ENCODE measurements around the gene GCAT. TPM values are rescaled to one million over a fixed set of nuclear protein-coding genes. Genes with fewer than 3 reads are reported as not detected.

The GCAT gene
- polyA plus RNA-seq, 3 donors = 0.56 to 1.9 (median 1.1) TPM

DNA sequence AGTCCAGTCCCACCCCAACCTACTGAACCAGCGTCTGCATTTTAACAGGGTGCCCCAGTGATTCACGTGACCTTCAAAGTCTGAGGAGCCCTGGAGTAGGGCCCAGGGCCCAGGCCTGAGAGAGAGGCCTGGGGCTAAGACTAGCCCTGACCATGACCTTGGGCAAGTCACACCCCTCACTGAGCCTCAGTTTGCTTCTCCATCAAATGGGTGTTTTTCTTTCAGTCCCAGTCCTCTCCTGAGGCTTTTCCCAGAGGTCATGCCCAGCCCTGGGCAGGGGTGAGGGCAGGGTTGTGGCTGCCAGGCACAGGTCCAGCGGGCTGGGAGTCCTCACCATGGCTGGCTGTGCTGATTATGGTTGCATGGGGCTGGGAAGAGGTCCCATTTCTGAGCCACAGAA is 33.0 kb upstream of the GCAT start:
- Histone ChIP-seq H3K4me3 (replicated peaks in 1 of 3; ENCODE audit: low read depth in 2 of 3, low read length in 3 of 3) (no peak overlapping the region), H3K9me3 (replicated peaks in 1 of 2; ENCODE audit: control insufficient read depth in 1 of 2, insufficient read depth in 1 of 2, low read length in 2 of 2) (no peaks in the 10 kb centered on the region), H3K36me3 (replicated peaks in 1 of 2; ENCODE audit: control insufficient read depth in 1 of 2, insufficient read depth in 2 of 2, low read length in 2 of 2) (peaks cover 42 to 48% of the 10 kb centered on the region in 2 donors), H3K27ac (ENCODE audit: low read depth in 1 of 2, low read length in 2 of 2) (no peak overlapping the region), H4K20me1 (ENCODE audit: insufficient read depth, low read length) (no peaks in the 10 kb centered on the region), H3K9ac (ENCODE audit: insufficient read depth, low read length, poor library complexity, severe bottlenecking) (no peak overlapping the region), H3K4me2 (replicated peaks; ENCODE audit: extremely low read depth, low read length, poor library complexity, severe bottlenecking) (no peak overlapping the region), H3K4me1 (ENCODE audit: control insufficient read depth in 1 of 2, insufficient read depth in 2 of 2, low read length in 2 of 2) (no peaks in the 10 kb centered on the region), H3K27me3 (ENCODE audit: control insufficient read depth in 2 of 2, insufficient read depth in 2 of 2, low read length in 2 of 2) (no peaks in the 10 kb centered on the region), H2AFZ (ENCODE audit: insufficient read depth, low read depth, low read length, poor library complexity, severe bottlenecking) (no peak overlapping the region), H3K79me2 (ENCODE audit: insufficient read depth, low read length) (no peaks in the 10 kb centered on the region)
- Mint-ChIP-seq H3K27ac (no peak overlapping the region), H3K27me3 (ENCODE audit: low read depth in 3 of 3) (peaks cover 0 to 2% (median 1%) of the 10 kb centered on the region in 3 donors), H3K4me3 (no peak overlapping the region), H3K36me3 (peaks cover 39 to 54% of the 10 kb centered on the region in 2 donors), H3K4me1 (no peaks in the 10 kb centered on the region), H3K9me3 (no peaks in the 10 kb centered on the region)
- WGBS (ENCODE audit: insufficient coverage) = 93% methylated on average over 3 of the region's 3 CpGs
- no peak for DNase-seq
- intact Hi-C loops (cut with micrococcal nuclease) = no loop called here
- TF ChIP-seq, protein P1, sequence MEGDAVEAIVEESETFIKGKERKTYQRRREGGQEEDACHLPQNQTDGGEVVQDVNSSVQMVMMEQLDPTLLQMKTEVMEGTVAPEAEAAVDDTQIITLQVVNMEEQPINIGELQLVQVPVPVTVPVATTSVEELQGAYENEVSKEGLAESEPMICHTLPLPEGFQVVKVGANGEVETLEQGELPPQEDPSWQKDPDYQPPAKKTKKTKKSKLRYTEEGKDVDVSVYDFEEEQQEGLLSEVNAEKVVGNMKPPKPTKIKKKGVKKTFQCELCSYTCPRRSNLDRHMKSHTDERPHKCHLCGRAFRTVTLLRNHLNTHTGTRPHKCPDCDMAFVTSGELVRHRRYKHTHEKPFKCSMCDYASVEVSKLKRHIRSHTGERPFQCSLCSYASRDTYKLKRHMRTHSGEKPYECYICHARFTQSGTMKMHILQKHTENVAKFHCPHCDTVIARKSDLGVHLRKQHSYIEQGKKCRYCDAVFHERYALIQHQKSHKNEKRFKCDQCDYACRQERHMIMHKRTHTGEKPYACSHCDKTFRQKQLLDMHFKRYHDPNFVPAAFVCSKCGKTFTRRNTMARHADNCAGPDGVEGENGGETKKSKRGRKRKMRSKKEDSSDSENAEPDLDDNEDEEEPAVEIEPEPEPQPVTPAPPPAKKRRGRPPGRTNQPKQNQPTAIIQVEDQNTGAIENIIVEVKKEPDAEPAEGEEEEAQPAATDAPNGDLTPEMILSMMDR (IDR thresholded peaks at IDR 0.05) = no peak

DNA sequence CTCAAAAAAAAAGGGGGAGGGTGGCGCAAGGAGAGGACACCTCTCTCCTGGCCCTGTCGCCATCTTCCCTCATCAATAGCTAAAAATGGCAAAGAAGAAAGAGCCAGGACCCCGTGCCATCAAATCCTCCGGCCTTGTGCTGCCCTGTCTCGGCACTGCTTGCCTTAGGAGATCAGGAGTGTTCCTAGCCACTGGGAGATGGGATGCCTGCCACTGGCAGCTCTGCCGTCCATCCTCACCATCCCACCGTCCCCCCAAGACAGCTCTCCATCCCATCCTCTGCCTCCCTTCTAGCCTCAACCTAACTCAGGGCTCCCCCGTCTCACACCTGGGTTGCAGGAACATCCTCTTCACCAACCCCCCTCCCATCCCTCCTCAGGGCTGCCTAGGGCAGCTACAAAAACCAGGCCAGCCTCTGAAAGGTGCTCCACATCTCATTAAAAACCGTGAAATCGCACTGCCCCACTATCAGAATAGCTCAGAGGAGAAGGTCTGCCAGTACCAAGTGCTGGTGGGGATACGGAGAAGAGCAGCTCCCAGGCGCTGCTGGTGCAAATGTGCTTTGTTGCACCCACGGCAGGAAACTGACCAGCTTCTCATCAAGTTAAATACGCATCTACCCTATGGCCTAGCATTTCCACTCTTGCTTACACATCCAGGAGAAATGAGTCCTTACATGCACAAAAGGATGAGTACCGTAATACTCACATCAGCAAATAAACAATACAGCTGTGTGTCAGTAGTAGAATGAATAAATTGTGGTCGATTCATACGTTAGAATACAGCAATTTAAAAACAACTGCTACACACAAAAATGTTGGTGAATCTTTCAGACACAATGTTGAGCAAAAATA is 31.7 kb upstream of the GCAT start:
- 91% methylated on average over 3 of the region's 17 CpGs for WGBS (ENCODE audit: insufficient coverage)
- no peaks in the 10 kb centered on the region for H4K20me1 ChIP-seq (ENCODE audit: insufficient read depth, low read length)
- H3K4me1 ChIP-seq (ENCODE audit: control insufficient read depth in 1 of 2, insufficient read depth in 2 of 2, low read length in 2 of 2) = no peaks in the 10 kb centered on the region
- intact Hi-C loops (cut with micrococcal nuclease) = no loop called here
- no peaks in the 10 kb centered on the region for H3K9me3 ChIP-seq (replicated peaks in 1 of 2; ENCODE audit: control insufficient read depth in 1 of 2, insufficient read depth in 1 of 2, low read length in 2 of 2)
- H3K4me1 Mint-ChIP-seq = no peaks in the 10 kb centered on the region
- H3K27ac Mint-ChIP-seq = peak overlapping the region in 2 of 7 donors; percentile 25 to 78
- H3K9me3 Mint-ChIP-seq = no peaks in the 10 kb centered on the region
- H3K36me3 Mint-ChIP-seq = peaks cover 36 to 43% of the 10 kb centered on the region in 2 donors
- H3K27me3 Mint-ChIP-seq (ENCODE audit: low read depth in 3 of 3) = peaks cover 0 to 3% (median 1%) of the 10 kb centered on the region in 3 donors
- H2AFZ ChIP-seq (ENCODE audit: insufficient read depth, low read depth, low read length, poor library complexity, severe bottlenecking) = no peak overlapping the region
- no peak overlapping the region for H3K4me2 ChIP-seq (replicated peaks; ENCODE audit: extremely low read depth, low read length, poor library complexity, severe bottlenecking)
- H3K9ac ChIP-seq (ENCODE audit: insufficient read depth, low read length, poor library complexity, severe bottlenecking) = no peak overlapping the region
- no peak overlapping the region for H3K4me3 Mint-ChIP-seq
- H3K36me3 ChIP-seq (replicated peaks in 1 of 2; ENCODE audit: control insufficient read depth in 1 of 2, insufficient read depth in 2 of 2, low read length in 2 of 2) = peaks cover 37 to 41% of the 10 kb centered on the region in 2 donors
- DNase-seq = no peak
- H3K27ac ChIP-seq (ENCODE audit: low read depth in 1 of 2, low read length in 2 of 2) = no peak overlapping the region
- TF ChIP-seq, protein P1 (IDR thresholded peaks at IDR 0.05) = no peak
- no peaks in the 10 kb centered on the region for H3K79me2 ChIP-seq (ENCODE audit: insufficient read depth, low read length)
- no peaks in the 10 kb centered on the region for H3K27me3 ChIP-seq (ENCODE audit: control insufficient read depth in 2 of 2, insufficient read depth in 2 of 2, low read length in 2 of 2)
- H3K4me3 ChIP-seq (replicated peaks in 1 of 3; ENCODE audit: low read depth in 2 of 3, low read length in 3 of 3) = no peak overlapping the region
